ENCODE measurements around the gene NXF2.
A peak's percentile ranks its signal among the peaks of the same experiment; 100 is the strongest.
"Not testable (repeated sequence)": the region's sequence is repeated elsewhere in the genome, so short reads cannot be mapped to it uniquely, and the experiment has no call there.

Gene NXF2

GRCh38 chrX:102246893-102247292 lies at the start of gene NXF2:
Gene NXF2, plus strand, starts transcription at chrX:102247167. Its CDS starts 59,912 bp downstream, at chrX:102307079.
- not testable (repeated sequence) for DNase-seq (ENCODE audit: low read depth)

GRCh38 chrX:102207940-102208339 lies 39.0 kb upstream of the NXF2 start:
- DNase-seq (ENCODE audit: low read depth) = not testable (repeated sequence)

GRCh38 chrX:102214986-102215385 lies 32.0 kb upstream of the NXF2 start, which contains the start of gene TCP11X1:
Gene TCP11X1, plus strand, starts transcription at chrX:102215301.
- not testable (repeated sequence) for DNase-seq (ENCODE audit: low read depth)

- DNase-seq (ENCODE audit: low read depth) = not testable (repeated sequence)
Observed at GRCh38 chrX:102216497-102216896, 30.5 kb upstream of the NXF2 start.

- not testable (repeated sequence) for DNase-seq (ENCODE audit: low read depth)
Observed at GRCh38 chrX:102235678-102236077, 11.3 kb upstream of the NXF2 start.

- DNase-seq (ENCODE audit: low read depth) = not testable (repeated sequence)
Observed at GRCh38 chrX:102240265-102240664, 6.7 kb upstream of the NXF2 start.

- DNase-seq (ENCODE audit: low read depth) = not testable (repeated sequence)
Observed at GRCh38 chrX:102272231-102272630, 25.3 kb downstream of the NXF2 start.

- DNase-seq (ENCODE audit: low read depth) = no peak
Observed at GRCh38 chrX:102338162-102338561, 91.2 kb downstream of the NXF2 start.

- DNase-seq (ENCODE audit: low read depth) = no peak
Observed at GRCh38 chrX:102339312-102340298, 92.6 kb downstream of the NXF2 start.

- no peak for DNase-seq (ENCODE audit: low read depth)
Observed at GRCh38 chrX:102341867-102342266, 94.9 kb downstream of the NXF2 start.

GRCh38 chrX:102345916-102346315 lies 98.9 kb downstream of the NXF2 start:
- DNase-seq (ENCODE audit: low read depth) = peak; percentile 8
